Astrocyte of the cerebellum (primary cell): ENCODE measurements around the gene ZFAND3.

Experiments
- DNase-seq: peaks from one replicate; pipeline ENCODE4 v3.0.0-alpha.2; 2011; ENCODE audit warnings: low read depth
- H3K4me3 ChIP-seq: 2 replicates; pipeline ENCODE4 v1.5.1; 2011; ENCODE audit warnings: mild to moderate bottlenecking, low read depth, low read length, moderate library complexity
- CTCF ChIP-seq: IDR thresholded peaks from 2 replicates; pipeline ENCODE4 v1.5.1; 2012; ENCODE audit warnings: low read length, low read depth, moderate library complexity, mild to moderate bottlenecking; ENCODE audit errors: missing control alignments
- in situ Hi-C: cut with HindIII; loops from 2 replicates; pipeline ENCODE4 v1.10.0; 2017; ENCODE audit warnings: low sequenced_read_pairs

The ZFAND3 gene

GRCh38 chr6:37826188-37826587 is 6.7 kb downstream of the ZFAND3 start:
- DNase-seq: no peak
- in situ Hi-C loops: no loop called here
- H3K4me3 ChIP-seq: no peak overlapping the region
- no peak for TF ChIP-seq CTCF

DNA sequence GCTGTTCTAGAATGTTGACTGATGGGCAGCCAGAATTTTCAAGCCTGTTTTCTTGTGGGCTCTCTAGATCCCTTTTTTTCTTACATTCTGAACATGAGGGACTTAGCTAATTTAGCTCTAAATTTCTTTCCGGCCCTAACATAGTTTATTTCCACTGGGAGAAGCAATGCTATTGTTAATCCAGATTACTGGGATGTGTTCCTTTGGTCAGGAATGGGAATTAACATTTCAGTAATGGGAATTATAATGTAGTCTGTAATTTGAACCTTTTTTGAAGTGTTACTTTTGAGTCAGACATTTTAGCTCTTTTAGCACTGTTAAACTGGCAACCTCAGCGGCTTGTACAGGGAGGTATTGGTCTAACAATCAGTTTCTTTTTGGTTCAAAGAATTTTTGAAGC is 7.5 kb downstream of the ZFAND3 start:
- no peak overlapping the region for H3K4me3 ChIP-seq
- no peak for TF ChIP-seq CTCF
- DNase-seq: no peak
- in situ Hi-C loops: no loop called here

- TF ChIP-seq CTCF: no peak
- no peak overlapping the region for H3K4me3 ChIP-seq
- no peak for DNase-seq
- in situ Hi-C loops: no loop called here
Observed at GRCh38 chr6:37827603-37828265, 8.2 kb downstream of the ZFAND3 start.

- in situ Hi-C loops: no loop called here
Observed at GRCh38 chr6:37830225-37830624, 10.7 kb downstream of the ZFAND3 start.

GRCh38 chr6:37831457-37831856 is 11.9 kb downstream of the ZFAND3 start:
- in situ Hi-C loops: no loop called here
- no peak for TF ChIP-seq CTCF
- DNase-seq: no peak
- no peak overlapping the region for H3K4me3 ChIP-seq

More at GRCh38 chr6:37830225-37830624, 10.7 kb downstream of the ZFAND3 start:
- no peak for TF ChIP-seq CTCF
- H3K4me3 ChIP-seq: no peak overlapping the region
- no peak for DNase-seq

DNA sequence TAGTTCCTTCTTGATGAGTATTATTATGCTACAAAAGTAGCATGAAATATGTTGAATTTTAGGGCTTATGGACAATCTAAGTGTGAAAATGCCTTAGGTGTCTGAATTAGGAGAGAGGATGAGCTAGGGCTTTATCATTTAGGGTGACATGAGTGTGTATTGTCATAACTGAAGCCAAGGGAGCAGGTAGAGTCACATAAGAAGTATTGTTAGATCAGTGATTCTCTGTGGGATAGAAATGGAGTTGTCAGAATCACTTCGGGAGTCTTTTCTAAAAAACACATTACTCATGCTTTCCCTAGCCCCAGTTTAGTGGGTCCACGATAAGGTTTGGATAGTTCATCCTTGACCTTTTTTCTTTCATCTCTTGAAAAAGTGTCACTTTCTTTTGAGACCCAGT is 16.4 kb downstream of the ZFAND3 start:
- H3K4me3 ChIP-seq: no peak overlapping the region
- no peak for TF ChIP-seq CTCF
- in situ Hi-C loops: no loop called here
- no peak for DNase-seq
